ENCODE measurements around the gene GNA12.

DNA sequence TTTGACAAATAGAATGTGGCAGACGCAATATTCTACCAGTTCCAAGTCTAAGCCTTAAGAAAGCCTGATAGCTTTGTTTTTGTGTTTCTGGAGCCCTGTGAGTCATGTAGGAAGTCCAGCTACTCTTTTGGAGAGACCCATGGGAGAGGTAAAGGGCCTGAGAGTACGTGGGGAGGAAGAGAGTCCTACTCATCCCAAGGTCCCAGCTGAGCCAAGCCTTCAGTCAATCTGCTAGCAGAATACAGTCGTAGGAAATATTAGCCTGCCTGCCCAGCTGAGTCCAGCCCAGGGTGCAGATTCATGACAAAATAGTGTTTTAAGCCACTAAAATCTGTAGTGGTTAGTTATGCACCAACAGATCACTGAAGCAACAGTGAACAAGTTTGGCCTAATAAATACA lies 9.0 kb upstream of the GNA12 start:
- TF ChIP-seq EZH2 (IDR thresholded peaks at IDR 0.05) (no peak), POLR2AphosphoS5 (IDR thresholded peaks at IDR 0.05; ENCODE audit: borderline replicate concordance, low read depth, low read length) (no peak)

Measured in SK-N-MC (cell line).